GM21528 (cell line): Measurements from ENCODE around the gene ADAM23.

Source experiments
- ATAC-seq: cut with Tn5 transposase; IDR thresholded peaks from one replicate; pipeline ENCODE4 v1.9.1; 2021; ENCODE audit warnings: mild to moderate bottlenecking, moderate library complexity; ENCODE audit not compliant: unreplicated experiment, low FRiP score

ADAM23 gene

DNA sequence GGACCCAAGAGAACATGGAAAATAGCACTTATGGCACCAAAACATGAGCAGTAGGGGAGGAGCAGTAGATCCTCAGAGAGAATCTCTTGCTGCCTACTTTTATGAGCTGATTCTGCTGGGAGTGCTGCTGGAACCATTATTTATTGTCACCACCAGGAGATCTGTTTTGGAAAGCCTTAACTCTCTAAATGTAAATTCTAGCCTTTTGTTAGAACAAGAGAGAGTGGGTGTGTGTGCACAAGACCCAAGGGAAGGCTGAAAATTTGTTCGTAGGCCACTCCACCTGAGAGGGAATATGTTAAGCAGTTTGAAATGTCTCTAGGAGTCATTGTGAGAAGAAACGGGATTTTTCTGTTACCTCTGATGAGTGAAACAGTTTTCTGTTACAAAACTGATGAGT lies 182.8 kb downstream of the ADAM23 start:
- no peak for ATAC-seq

DNA sequence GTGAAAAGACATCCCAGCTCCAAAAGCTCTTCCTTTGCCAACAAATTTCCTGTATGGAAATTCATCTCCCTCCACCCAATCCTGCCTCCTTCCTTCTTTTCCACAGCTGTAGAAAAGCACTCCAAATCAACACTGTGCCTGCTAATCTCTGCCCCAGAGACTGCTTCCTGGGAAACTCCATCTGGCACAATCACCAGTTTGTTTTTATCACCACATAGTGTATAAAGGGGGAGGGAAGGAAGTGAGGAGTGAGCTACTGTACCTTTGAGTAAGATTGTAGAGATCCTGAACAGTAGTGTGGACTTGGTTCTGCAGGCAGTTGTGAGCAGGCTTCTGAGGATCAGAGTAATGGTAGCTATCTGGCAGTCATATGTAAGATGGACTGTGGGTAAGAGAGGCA lies 184.3 kb downstream of the ADAM23 start:
- no peak for ATAC-seq

DNA sequence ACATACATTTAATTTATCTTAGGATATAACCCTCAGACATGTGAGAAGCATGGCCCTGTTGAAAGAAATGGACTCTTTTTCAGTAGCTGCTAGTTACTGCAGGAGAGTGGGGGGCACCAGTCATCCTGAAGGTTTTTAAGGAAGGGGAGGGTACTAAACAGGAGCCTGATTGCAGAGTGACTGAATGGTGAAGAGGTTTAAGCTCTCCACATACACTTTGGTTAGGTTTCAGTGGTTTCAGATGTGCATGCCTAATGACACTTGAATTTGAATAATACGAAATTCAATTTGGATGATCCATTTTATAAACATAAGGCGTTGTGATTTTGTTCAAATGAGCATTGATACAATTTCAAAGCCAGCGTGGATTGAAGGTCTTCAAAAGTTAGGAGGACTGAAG lies 188.0 kb downstream of the ADAM23 start:
- no peak for ATAC-seq

DNA sequence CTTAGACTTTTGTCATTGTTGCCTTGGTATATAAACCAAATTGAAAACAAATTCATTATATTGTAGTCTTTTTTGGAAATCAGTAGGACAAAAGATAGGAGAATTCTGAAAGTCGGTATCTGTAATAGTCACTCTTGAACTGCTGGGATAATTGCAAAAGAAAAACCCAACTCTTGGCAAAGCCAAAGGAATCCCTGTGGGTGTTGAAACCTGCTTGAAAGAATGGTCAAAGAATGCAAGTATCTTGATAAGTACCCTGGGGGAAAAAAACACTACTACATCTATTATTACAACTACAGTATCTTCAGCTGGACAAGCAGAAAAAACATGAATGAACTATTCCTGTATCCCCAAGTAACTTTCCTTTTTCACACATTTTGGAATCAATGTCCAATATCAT lies 191.7 kb downstream of the ADAM23 start:
- no peak for ATAC-seq

DNA sequence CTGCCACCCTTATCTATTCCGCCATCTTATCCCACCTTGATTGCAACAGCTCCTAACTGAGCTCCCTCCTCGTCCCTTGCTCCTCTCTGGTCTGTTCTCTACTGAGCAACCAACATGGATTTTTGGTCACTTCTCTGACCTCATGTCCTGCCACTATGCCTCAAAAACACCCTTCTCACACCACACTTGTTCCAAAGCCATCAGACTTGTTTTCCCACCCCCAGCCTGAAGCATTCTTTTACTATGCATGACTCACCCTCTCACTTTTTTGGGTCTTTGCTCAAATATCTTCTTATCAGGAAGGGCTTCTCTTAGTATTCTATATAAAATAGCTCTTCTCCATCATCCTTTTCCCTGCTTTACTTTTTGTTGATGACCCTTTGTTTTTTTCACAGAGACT lies 196.3 kb downstream of the ADAM23 start:
- no peak for ATAC-seq

DNA sequence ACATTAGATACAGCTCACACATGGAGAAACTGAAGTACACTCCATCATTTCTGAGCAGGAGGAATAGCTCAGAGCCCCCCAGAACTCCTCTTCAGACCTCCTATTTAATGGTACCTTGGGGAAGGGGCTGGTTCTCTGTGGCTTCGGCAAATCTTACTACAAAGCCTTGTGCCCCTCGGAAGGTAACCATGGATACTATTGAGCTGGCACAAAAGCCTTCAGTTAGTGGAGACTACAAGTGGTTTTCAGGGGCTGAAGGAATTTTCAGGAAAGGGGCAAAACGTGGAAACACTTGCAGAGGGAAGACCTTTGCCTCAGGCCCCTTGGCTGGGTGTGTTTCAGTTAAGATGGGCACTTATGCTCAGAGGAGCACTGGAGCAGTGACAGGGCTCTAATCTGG lies 197.9 kb downstream of the ADAM23 start:
- no peak for ATAC-seq

DNA sequence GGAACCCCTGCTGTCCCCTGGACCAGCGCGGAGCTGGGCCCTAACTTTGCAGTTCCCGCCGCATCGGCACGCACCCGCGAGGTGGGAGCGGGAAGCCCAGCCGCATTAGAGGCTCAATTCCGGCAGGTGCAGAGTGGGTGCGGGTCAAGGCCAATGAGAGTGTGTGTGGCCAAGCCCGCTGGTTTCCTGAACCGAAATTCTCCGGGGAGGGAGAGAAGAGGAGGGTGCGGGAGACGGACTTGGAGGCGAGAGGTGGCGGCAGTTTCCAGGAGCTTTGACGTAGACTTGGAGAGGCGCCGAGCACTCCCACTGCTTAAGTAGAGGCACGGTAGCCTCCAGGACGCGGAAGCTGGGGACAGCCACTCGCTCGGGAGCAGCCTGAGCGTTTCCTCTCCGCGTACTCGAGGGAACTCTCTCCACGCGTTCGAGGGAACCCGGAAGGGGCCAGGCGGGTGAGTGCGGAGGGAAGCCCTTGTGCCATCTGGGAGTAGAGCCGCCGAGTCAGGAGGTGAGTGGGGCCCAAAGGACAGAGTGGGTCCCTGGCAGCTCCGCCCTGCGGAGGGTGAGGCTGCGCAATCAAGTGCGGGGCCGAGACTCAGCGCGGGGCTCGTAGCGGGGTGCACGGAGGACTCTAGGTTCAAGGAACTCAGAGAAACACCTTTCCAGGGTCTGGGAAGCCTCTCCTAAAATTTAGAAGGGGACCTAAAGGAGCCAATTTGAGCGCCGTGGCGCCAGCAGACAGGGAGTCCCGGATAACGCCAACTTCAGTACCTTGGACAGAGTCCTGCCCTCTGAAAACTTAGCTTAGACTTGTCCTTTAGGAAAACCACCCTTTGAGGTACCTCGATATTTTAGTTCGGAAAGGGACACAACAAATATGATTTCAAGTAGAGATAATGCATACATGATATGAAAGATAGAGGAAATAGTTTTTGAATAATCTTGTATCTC lies 199.0 kb downstream of the ADAM23 start, which contains the start of gene FAM237A:
TSS of gene FAM237A (plus strand) at position 413 of the 951 bp plus-strand sequence. CDS start 1,750 bp downstream, outside the sequence.
- no peak for ATAC-seq

DNA sequence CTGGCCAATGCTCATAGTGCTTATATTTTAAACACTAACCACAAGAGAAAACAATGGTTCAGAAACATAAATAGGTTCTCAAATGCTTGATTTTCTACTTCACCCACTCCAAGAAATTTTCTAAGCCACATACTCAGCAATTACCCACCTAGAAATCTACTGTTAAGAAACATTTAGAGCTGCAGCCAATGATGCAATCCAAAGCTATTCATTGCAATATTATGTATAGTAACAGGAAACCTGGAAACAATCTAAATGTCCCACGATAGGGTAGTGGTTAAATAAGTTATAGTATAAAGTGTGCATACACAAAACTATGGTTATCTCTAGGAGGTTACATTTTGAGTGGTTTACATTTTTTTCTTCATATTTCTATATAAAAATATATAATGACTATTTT lies 204.7 kb downstream of the ADAM23 start:
- no peak for ATAC-seq

DNA sequence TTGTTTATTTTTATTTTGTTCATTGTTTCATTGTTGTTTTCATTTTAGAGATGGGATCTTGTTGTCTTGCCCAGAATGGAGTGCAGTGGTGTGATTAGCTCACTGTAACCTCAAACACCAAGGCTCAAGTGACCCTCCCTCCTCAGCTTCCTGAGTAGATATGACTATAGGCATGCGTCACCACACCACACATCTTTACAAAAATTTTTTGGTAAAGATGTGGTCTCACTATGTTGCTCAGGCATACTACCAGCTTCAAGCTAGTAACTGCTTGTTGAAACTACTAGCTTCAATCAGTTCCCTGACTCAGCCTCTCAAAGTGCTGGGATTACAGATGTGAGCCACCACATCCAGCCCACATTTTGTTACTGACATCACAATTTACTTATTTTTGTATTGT lies 213.8 kb downstream of the ADAM23 start:
- ATAC-seq = no peak

DNA sequence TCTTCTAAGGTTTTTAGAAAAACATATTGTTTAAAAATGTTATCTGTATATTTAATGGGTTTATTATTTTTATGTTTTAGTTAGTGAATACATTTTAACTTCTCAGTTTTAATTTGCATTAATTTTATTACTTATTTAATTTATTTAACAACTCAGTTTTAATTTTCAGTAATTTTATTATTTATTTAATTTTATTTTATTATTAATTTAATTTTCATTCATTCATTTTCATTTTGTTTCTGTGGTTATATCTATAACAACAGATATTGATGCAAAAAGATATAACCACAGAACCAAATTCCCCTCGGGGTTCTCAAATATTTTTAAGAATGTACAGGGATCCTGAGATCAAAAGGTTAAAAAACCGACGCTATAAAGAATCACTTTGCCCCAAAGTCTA lies 221.9 kb downstream of the ADAM23 start:
- ATAC-seq = no peak
